Daoy (cell line): Measurements from ENCODE around the gene NMD3. TPM values are rescaled to one million over a fixed set of nuclear protein-coding genes. Genes with fewer than 3 reads are reported as not detected.

Experiments
- DNase-seq: peaks from one replicate; pipeline ENCODE4 v3.0.0-alpha.2; 2015; ENCODE audit warnings: low read depth
- total RNA-seq: library from RNA; depleted of rRNA; stranded (reverse); fragments of >200 nt; shearing (Covaris generic); gene quantifications from 2 replicates; pipeline ENCODE4 v1.2.3, GENCODE V29; 2014

NMD3 gene
- total RNA-seq, 1 experiment from 2014 or later = 77.4 TPM

DNA sequence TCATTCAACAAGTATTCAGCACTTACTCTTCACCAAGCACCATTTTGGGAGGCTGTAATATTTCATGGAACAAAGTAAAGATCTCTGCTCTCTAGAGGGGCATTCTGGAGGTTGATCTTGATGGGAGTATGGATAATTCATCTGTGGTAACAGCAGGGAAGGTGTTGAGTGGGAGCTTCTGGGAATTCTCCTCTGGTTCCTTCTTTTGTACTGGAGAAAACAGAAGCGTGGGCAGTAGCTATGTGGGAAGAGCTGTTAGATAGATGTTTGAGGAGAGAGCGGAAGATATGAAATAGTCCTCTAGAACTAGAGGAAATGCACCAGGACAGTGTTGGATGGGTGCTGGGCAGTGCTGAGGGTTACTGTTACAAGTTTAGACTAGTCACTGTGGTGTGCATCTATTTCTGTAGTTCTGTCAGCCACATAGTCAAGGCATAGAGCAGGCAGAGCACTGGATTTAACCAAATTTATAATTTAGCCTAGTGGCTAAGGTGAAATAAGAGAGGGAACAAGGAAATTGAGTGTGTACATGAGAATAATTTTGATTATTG lies 9.6 kb downstream of the NMD3 start:
- no peak for DNase-seq

GRCh38 chr3:161231861-161232260 lies 10.8 kb downstream of the NMD3 start:
- no peak for DNase-seq

DNA sequence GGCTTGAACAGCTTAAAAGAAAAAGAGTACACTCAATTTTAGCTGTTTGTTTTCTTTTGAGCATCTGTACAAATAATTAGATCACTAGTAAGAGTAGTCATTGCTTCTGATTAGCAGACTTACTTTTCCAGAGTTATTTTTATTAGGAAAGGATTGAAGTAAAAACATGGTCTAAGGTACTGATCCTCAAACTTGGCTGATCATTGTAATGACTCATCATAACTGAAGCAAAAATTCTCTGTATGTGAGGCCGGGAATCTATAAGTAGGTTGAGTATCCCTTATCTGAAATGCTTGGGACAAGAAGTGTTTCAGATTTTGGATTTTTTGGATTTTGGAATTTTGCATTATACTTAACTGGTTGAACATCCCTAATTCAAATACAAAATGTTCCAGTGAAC lies 12.4 kb downstream of the NMD3 start:
- DNase-seq = no peak

DNA sequence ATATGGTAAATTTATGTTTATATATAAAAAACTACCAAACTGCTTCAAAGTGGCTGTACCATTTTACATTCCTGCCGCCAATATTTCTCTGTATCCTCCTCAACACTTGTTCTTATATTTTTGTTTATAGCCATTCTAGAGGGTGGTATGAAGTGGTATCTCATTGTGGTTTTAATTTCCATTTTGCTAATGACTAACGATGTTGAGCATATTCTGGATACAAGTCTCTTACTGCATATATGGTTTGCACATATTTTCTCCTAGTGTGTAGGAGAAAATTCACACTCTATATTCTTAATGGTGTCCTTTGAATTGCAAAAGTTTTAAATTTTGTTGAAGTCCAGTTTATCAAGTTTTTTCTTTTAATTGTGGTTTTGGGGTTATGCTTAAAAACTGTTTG lies 15.1 kb downstream of the NMD3 start:
- no peak for DNase-seq

- no peak for DNase-seq
Observed at GRCh38 chr3:161239700-161240099, 18.6 kb downstream of the NMD3 start.

DNA sequence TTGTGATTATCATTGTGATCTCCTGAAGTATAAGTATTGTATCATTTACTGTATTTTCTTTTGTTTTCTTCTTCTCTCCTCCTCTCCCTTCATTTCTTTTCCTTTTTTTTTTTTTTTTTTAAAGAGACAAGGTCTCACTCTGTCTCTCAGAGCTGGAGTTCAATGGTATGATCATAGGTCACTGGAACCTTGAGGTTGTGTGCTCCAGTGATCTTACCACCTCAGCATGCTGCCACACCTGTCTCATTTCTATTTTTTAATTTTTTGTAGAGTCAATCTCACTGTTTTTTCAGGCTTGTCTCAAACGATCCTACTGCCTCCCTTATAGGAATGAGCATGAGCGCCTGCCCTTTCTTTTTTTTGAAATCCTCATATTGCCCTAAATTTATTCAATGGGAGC lies 23.4 kb downstream of the NMD3 start:
- no peak for DNase-seq

DNA sequence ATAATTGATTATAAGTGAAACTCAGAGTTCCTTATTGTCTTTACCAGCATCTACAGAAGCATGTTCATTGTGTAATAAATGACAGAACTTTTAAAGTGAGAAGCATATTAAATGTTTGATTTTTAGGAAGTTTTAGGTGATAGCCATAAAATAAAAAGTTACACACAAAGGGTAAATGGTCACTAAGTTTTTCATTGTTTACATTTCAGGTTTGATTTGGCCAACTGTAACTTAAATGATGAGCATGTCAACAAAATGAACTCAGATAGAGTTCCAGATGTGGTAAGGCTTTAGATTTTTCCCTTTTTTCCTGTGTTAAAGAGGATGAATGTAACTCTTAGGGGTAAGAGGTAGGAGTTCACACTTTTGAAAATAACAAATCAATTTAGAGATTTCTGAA lies 25.9 kb downstream of the NMD3 start:
- no peak for DNase-seq

GRCh38 chr3:161250116-161250515 lies 29.0 kb downstream of the NMD3 start:
- no peak for DNase-seq

DNA sequence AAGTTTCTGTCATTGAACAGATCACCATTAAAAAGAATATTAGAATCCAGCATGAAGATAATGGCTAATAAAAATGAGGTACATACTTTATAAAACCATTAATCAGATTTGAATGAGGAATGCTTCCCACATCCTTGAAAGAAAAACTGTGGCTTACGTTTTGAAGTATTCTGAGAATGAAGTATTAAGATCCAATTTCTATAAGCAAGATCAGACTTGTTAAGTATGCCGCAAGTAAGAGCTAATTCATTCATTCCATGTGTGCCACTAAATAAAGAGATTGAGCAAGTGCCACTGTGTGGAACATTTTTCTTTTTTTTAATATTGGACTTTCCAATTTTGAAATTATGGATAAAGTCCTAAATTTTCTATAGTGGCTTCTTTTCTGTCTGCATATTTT lies 30.6 kb downstream of the NMD3 start:
- DNase-seq = no peak

GRCh38 chr3:161252143-161252542 lies 31.0 kb downstream of the NMD3 start:
- no peak for DNase-seq

- no peak for DNase-seq
Observed at GRCh38 chr3:161253711-161254110, 32.6 kb downstream of the NMD3 start.

- no peak for DNase-seq
Observed at GRCh38 chr3:161254861-161255260, 33.8 kb downstream of the NMD3 start.

- DNase-seq = no peak
Observed at GRCh38 chr3:161263057-161263456, 41.9 kb downstream of the NMD3 start.

DNA sequence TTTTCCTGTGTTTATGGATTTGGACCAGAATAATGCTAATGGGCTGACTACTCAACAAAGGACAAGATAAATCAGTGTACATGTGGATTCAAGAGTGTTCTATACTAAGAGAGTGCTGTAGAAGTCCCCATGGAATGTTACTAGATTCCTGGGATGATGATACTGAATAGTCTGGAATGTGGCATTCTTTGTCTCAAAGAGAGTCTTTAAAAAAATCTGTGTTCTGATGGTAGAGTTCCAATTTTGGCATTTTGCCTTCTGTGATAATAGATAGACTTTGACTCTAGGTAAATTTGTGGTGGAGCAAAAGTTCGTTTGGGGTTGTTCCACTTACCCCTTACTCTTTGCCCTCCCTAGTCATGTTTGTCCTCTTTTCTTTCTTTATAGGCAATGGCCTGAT lies 43.7 kb downstream of the NMD3 start:
- DNase-seq = no peak

DNA sequence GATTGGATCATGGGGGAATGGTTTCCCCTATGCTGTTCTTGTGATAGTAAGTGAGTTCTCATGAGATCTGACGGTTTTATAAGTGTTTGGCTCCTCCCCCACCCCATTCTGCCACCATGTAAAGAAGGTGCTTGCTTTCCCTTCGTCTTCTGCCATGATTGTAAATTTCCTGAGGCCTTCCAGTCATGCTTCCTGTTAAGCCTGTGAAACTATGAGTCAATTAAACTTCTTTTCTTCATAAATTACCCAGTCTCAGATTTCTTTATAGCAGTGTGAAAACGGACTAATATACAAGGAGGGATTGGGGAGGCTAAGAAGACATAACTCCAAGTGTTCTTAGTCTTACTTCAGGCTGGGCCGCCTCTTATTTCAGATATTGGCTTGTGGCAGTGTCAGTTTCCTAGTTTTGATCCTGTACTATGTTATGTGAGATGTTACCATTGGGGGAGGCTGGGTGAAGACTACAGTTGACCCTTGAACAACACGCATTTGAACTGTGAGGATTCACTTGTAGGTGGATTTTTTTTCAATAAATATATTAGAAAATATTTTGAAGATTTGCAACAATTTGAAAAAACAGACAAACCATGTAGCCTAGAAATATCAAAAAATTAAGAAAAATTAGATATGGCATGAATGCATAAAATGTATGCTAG lies 44.9 kb downstream of the NMD3 start:
- DNase-seq = no peak

- peak; percentile 71 for DNase-seq
Observed at GRCh38 chr3:161266731-161267150, 45.6 kb downstream of the NMD3 start.

GRCh38 chr3:161267646-161268045 lies 46.5 kb downstream of the NMD3 start:
- no peak for DNase-seq

GRCh38 chr3:161268601-161269000 lies 47.5 kb downstream of the NMD3 start:
- no peak for DNase-seq

- no peak for DNase-seq
Observed at GRCh38 chr3:161270991-161271390, 49.9 kb downstream of the NMD3 start.

GRCh38 chr3:161271646-161272045 lies 50.5 kb downstream of the NMD3 start:
- no peak for DNase-seq

GRCh38 chr3:161272524-161272923 lies 51.4 kb downstream of the NMD3 start:
- no peak for DNase-seq

GRCh38 chr3:161273589-161274218 lies 52.6 kb downstream of the NMD3 start:
- peak; percentile 26 for DNase-seq

DNA sequence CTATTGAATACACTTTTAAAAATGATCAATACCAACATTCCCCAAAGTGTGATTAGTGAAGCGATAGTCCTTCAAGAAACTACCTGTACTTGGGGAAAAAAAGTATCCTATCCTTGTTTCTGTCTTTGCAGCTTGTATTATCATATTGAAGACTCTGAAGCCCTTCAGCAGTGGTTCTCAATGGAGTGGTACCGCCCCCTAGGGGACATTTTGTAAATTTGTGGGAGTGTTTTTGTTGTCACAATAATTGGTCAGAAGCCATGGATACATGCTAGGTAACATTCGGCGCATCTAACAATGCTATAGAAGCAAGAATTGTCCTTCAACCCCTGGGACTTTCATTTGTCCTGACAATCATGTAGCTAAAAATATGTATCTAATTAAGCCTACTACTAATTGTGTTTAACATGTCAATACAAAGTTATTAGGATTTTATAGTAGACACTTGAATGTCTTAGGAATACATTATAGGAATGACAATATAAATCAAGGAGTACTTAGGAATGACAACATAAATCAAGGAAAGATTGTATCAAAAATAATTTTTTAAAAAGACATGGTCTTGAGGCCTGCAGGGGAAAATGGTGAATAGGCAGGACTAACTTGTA lies 53.7 kb downstream of the NMD3 start:
- peak; percentile 57 for DNase-seq
